ENCODE measurements around the gene VCAN.

The VCAN gene

DNA sequence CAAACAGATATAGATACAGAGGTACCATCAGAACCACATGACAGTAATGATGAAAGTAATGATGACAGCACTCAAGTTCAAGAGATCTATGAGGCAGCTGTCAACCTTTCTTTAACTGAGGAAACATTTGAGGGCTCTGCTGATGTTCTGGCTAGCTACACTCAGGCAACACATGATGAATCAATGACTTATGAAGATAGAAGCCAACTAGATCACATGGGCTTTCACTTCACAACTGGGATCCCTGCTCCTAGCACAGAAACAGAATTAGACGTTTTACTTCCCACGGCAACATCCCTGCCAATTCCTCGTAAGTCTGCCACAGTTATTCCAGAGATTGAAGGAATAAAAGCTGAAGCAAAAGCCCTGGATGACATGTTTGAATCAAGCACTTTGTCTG lies 69.2 kb downstream of the VCAN start:
- H3K27ac ChIP-seq, result no peak overlapping the region

GRCh38 chr5:83542839-83543238 lies 71.3 kb downstream of the VCAN start:
- DNase-seq (ENCODE audit: low spot score), result no peak
- no peak for TF ChIP-seq CTCF (IDR thresholded peaks at IDR 0.05)
- Histone ChIP-seq H3K4me3 (no peak overlapping the region), H3K27ac (peak overlapping the region in 1 of 2 donors; percentile 50)

More for the DNA sequence above, 69.2 kb downstream of the VCAN start:
- DNase-seq (ENCODE audit: low spot score), result no peak
- no peak for TF ChIP-seq CTCF (IDR thresholded peaks at IDR 0.05)
- H3K4me3 ChIP-seq, result no peak overlapping the region

DNA sequence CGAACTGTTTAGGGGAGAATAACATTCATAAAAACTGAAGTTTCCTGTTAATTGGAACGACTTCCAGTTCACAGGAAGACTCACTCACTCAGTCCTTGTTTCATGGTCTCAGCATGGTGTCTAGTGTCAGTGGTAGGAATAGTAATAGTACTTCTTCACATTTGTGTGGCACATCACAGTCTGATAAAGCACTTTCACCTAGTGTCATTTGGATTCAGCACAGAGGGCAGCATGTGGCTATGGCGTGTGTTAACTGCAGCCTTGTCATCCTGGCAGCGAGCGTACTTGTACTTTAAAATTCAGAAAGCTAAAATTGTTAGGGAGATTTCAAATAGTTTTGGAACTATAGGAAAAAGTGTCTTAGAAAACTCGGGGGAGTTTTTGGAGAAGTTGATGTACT lies 72.4 kb downstream of the VCAN start:
- Histone ChIP-seq H3K4me3 (no peak overlapping the region), H3K27ac (peak overlapping the region; percentile 33 to 52)
- TF ChIP-seq CTCF (IDR thresholded peaks at IDR 0.05), result no peak
- DNase-seq (ENCODE audit: low spot score), result no peak

DNA sequence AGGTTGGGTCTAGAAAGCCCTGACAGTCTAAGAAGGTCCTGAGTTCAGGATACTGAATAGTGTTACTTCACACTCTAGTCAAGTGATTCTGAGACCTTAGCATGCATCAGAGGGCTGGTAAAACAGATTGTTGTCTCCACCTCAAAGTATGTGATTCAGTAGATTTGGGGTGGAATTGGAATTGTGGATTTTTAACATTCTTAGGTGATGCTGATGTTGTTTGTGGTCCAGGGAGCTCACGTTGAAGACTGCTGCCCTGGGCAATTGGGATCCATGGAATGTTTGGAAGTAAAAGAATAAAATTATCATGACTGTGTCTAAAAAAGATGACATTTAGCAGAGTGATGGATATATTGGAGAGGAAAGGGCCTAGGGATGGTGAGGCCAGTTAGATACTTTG lies 75.6 kb downstream of the VCAN start:
- no peak for TF ChIP-seq CTCF (IDR thresholded peaks at IDR 0.05)
- Histone ChIP-seq H3K27ac (no peak overlapping the region), H3K4me3 (no peak overlapping the region)
- DNase-seq (ENCODE audit: low spot score), result no peak

GRCh38 chr5:83547889-83548288 lies 76.3 kb downstream of the VCAN start:
- H3K4me3 ChIP-seq, result no peak overlapping the region
- TF ChIP-seq CTCF (IDR thresholded peaks at IDR 0.05), result no peak
- no peak for DNase-seq (ENCODE audit: low spot score)
- no peak overlapping the region for H3K27ac ChIP-seq

- no peak overlapping the region for H3K4me3 ChIP-seq
- DNase-seq (ENCODE audit: low spot score), result no peak
- TF ChIP-seq CTCF (IDR thresholded peaks at IDR 0.05), result no peak
- peak overlapping the region in 1 of 2 donors; percentile 36 for H3K27ac ChIP-seq
Measured at GRCh38 chr5:83548581-83548980, 77.0 kb downstream of the VCAN start.

DNA sequence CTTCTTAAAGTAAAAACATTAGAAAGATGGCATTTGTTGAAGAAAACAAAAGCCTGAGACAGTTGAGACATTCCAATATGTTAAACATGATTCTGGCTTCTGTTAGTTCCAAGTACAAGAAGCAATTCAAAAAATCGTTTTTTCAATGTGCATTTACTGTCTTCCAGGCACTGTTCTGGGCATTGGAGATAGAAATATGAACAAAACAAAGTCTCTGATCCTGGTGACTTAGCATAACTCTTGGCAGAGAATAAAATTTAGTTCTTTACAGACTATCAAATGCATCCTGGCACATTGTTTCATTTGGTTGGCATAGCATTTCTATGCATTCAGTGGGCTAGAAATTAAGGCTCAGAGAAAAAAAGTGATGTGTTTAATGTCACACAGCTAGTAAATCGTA lies 77.5 kb downstream of the VCAN start:
- H3K27ac ChIP-seq, result no peak overlapping the region
- no peak for DNase-seq (ENCODE audit: low spot score)
- TF ChIP-seq CTCF (IDR thresholded peaks at IDR 0.05), result no peak
- H3K4me3 ChIP-seq, result no peak overlapping the region

All from coronary artery (tissue), 2 donors.